ENCODE data around the gene SMURF1. TPM values are rescaled to one million over a fixed set of nuclear protein-coding genes. Genes with fewer than 3 reads are reported as not detected.

SMURF1 gene
- total RNA-seq, 1 experiment from 2014 or later = 27.2 TPM

- no peak for DNase-seq (ENCODE audit: low read depth)
These were observed 153.6 kb downstream of the SMURF1 start for GRCh38 chr7:98990356-98990755.

GRCh38 chr7:98988641-98989040 lies 155.3 kb downstream of the SMURF1 start:
- no peak for DNase-seq (ENCODE audit: low read depth)

DNA sequence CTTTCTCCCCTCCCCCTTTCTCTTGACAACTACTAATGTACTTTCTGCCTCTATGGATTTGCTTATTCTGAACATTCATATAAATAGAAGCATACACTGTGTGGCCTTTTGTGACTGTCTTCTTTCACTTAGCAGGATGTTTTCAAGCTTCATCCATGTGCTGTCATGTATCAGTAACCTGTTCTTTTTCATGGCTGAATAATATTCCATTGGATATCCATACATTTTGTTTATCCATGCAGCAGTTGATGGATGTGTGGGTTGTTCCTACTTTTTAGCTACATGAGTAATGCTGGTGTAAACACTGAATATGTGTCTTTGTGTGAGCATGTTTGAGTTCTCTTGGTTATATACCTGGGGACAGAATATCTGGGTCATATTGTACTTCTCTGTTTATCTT lies 158.0 kb downstream of the SMURF1 start:
- DNase-seq (ENCODE audit: low read depth) = no peak

DNA sequence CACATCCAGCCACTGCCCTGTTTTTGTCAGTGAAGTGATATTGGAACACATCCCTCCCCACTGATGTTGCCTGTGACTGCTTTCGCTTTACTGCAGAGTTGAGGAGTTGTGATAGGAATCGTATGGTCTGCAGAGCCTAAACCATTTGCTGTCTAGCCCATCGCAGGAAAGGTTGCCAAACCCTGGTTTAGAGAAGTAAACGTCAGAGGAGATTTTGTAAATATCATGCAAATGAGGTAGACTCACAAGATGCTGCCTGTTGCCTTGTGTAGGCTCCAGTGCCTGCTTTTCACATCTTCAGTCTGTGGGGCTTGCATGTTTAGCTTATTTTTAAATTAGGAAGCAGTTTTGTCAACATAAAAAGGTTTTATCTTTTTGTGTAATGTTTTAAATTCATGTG lies 158.5 kb downstream of the SMURF1 start:
- no peak for DNase-seq (ENCODE audit: low read depth)

DNA sequence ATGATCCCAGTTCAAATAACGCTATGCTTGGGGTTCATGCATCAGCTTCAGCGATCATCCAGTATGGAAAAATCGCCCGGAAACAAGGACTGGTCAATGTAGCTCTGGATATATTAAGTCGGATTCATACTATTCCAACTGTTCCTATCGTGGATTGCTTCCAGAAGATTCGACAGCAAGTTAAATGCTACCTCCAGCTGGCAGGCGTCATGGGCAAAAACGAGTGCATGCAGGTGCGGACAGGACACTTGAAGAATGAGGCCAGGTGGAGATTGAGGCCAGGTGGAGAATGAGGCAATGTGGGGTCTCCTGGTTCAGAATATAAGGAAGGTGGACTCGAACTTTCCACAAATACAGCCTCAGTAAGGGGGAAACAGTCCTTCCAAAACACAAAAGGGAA lies 159.8 kb downstream of the SMURF1 start:
- no peak for DNase-seq (ENCODE audit: low read depth)

- DNase-seq (ENCODE audit: low read depth) = no peak
These were observed 161.2 kb downstream of the SMURF1 start for GRCh38 chr7:98982686-98983085.

DNA sequence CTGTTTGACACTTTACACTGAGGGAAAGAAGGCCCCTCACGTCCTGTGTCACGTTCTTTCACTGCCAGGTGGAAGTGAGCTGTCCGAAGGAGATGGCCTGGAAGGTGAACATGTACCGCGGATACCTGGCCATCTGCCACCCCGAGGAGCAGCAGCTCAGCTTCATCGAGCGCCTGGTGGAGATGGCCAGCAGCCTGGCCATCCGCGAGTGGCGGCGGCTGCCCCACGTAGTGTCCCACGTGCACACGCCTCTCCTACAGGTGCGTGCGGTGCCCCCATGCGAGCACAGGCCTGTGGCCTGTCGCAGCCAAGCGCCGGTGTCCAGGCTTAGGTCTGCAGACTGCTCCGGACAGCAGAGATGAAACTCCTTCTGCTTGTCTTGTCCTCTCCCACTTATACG lies 162.2 kb downstream of the SMURF1 start:
- DNase-seq (ENCODE audit: low read depth) = no peak

GRCh38 chr7:98978672-98979071 lies 165.2 kb downstream of the SMURF1 start:
- DNase-seq (ENCODE audit: low read depth) = no peak

Other genes starting within 250 kb of the SMURF1 start
- gene KPNA7, start 64.0 kb upstream of the SMURF1 start, total RNA-seq (2014; rRNA removed; shearing (Covaris generic)) = not detected in 2 replicates
- 29.6 and 30.4 TPM in 2 replicates for gene MYH16, start 128.7 kb upstream of the SMURF1 start, total RNA-seq (2014; rRNA removed; shearing (Covaris generic))
- 292 and 359 TPM in 2 replicates for gene ARPC1A, start 181.8 kb upstream of the SMURF1 start, total RNA-seq (2014; rRNA removed; shearing (Covaris generic))
- 308 and 360 TPM in 2 replicates for gene ARPC1B, start 230.6 kb upstream of the SMURF1 start, total RNA-seq (2014; rRNA removed; shearing (Covaris generic))

Measured in HT1080 (cell line).